Left ventricle myocardium inferior (tissue), 1 donor: ENCODE data around the gene SPATA20. TPM values are rescaled to one million over a fixed set of nuclear protein-coding genes. Genes with fewer than 3 reads are reported as not detected.

Source experiments
- DNase-seq: peaks from one replicate; pipeline ENCODE4 v3.0.0-alpha.2; 2020
- H3K27ac ChIP-seq: fragments of 200-600 bp; replicated peaks from 2 replicates; pipeline ENCODE4 v1.8.0; 2021
- H3K27me3 ChIP-seq: fragments of 200-600 bp; 2 replicates; pipeline ENCODE4 v1.8.0; 2021; ENCODE audit warnings: low read depth
- H3K36me3 ChIP-seq: fragments of 200-600 bp; 2 replicates; pipeline ENCODE4 v1.8.0; 2021
- H3K4me1 ChIP-seq: fragments of 200-600 bp; 2 replicates; pipeline ENCODE4 v1.8.0; 2021
- H3K4me3 ChIP-seq: fragments of 200-600 bp; 2 replicates; pipeline ENCODE4 v1.8.0; 2021; ENCODE audit warnings: mild to moderate bottlenecking, moderate library complexity
- H3K9me3 ChIP-seq: fragments of 200-600 bp; replicated peaks from 2 replicates; pipeline ENCODE4 v1.8.0; 2021
- CTCF ChIP-seq: fragments of 200-600 bp; IDR thresholded peaks from 2 replicates; pipeline ENCODE4 v1.8.0; 2021; ENCODE audit warnings: antibody characterized with exemption, mild to moderate bottlenecking, borderline replicate concordance
- intact Hi-C: fragments of 100-400 bp; cut with micrococcal nuclease; formaldehyde crosslinking; loops from one replicate; pipeline ENCODE4 v1.11.0; 2022
- total RNA-seq: library from RNA; stranded (reverse); fragmentation: NEBNext Ultra II Directional; extraction: Animal tissue kit (Norgen Biotek cat#: 25700); gene quantifications from one replicate; pipeline ENCODE4 v1.2.1, GENCODE V29; 2021
- donor health status: DM: no; HTN: yes; CAD: no; lungs with severe emphysema.

SPATA20 gene
- total RNA-seq, 1 donor from 2014 or later = 66.3 TPM

- H3K27ac ChIP-seq = no peak overlapping the region
- H3K36me3 ChIP-seq = no peaks in the 10 kb centered on the region
- peaks cover 13% of the 10 kb centered on the region for H3K27me3 ChIP-seq
- intact Hi-C loops = no loop called here
- TF ChIP-seq CTCF = no peak
- no peaks in the 10 kb centered on the region for H3K4me1 ChIP-seq
- DNase-seq = no peak
- no peaks in the 10 kb centered on the region for H3K9me3 ChIP-seq
- no peak overlapping the region for H3K4me3 ChIP-seq
Measured at GRCh38 chr17:50575581-50576210, 28.7 kb downstream of the SPATA20 start.

GRCh38 chr17:50576864-50577263, 29.9 kb downstream of the SPATA20 start:
- peaks cover 13% of the 10 kb centered on the region for H3K27me3 ChIP-seq
- no peak for TF ChIP-seq CTCF
- no peak for DNase-seq

GRCh38 chr17:50577451-50577954, 30.5 kb downstream of the SPATA20 start:
- peaks cover 7% of the 10 kb centered on the region for H3K4me1 ChIP-seq
- DNase-seq = no peak
- H3K36me3 ChIP-seq = no peaks in the 10 kb centered on the region
- H3K4me3 ChIP-seq = no peak overlapping the region
- H3K27me3 ChIP-seq = peaks cover 11% of the 10 kb centered on the region
- no peaks in the 10 kb centered on the region for H3K9me3 ChIP-seq
- no peak for TF ChIP-seq CTCF
- intact Hi-C loops = no loop called here
- H3K27ac ChIP-seq = no peak overlapping the region

More at GRCh38 chr17:50576864-50577263, 29.9 kb downstream of the SPATA20 start:
- no peak overlapping the region for H3K27ac ChIP-seq
- intact Hi-C loops = no loop called here
- no peak overlapping the region for H3K4me3 ChIP-seq
- H3K9me3 ChIP-seq = no peaks in the 10 kb centered on the region
- no peaks in the 10 kb centered on the region for H3K36me3 ChIP-seq
- peaks cover 1% of the 10 kb centered on the region for H3K4me1 ChIP-seq

- Histone ChIP-seq H3K4me1 (peaks cover 14% of the 10 kb centered on the region), H3K9me3 (no peaks in the 10 kb centered on the region), H3K4me3 (no peak overlapping the region), H3K27me3 (peaks cover 9% of the 10 kb centered on the region), H3K36me3 (no peaks in the 10 kb centered on the region), H3K27ac (no peak overlapping the region)
- intact Hi-C loops = no loop called here
- no peak for TF ChIP-seq CTCF
- DNase-seq = no peak
Measured at GRCh38 chr17:50578173-50578572, 31.2 kb downstream of the SPATA20 start.

- intact Hi-C loops = no loop called here
- Histone ChIP-seq H3K9me3 (no peaks in the 10 kb centered on the region), H3K4me3 (no peak overlapping the region), H3K4me1 (peaks cover 25% of the 10 kb centered on the region), H3K27ac (no peak overlapping the region), H3K27me3 (peaks cover 9% of the 10 kb centered on the region), H3K36me3 (no peaks in the 10 kb centered on the region)
- DNase-seq = no peak
- no peak for TF ChIP-seq CTCF
Measured at GRCh38 chr17:50579399-50579798, 32.4 kb downstream of the SPATA20 start.
